GM10248 (cell line): ENCODE measurements around the gene OR4F29.
"Not testable (repeated sequence)": the region's sequence is repeated elsewhere in the genome, so short reads cannot be mapped to it uniquely, and the experiment has no call there.

ENCODE experiments used
- CTCF ChIA-PET: fragments of 300-600 bp; sonication (Branson Sonifier 250); formaldehyde crosslinking; extraction: SDS; loops from one replicate; lab custom pipeline; 2021; ENCODE audit warnings: antibody characterized with exemption; lab: Yijun Ruan, JAX
- POLR2A ChIA-PET: fragments of 350-650 bp; sonication (Branson Sonifier 250); formaldehyde crosslinking; extraction: SDS; loops from one replicate; lab custom pipeline; 2020; ENCODE audit warnings: antibody characterized with exemption; lab: Yijun Ruan, JAX
- DNase-seq: peaks from one replicate; pipeline ENCODE4 v3.0.0; 2012; ENCODE audit errors: extremely low spot score

Gene OR4F29

GRCh38 chr1:451578-451977, at the start of gene OR4F29:
OR4F29 (minus strand) TSS chr1:451678; CDS start chr1:451678, 0 bp downstream.
- POLR2A ChIA-PET, CTCF ChIA-PET, DNase-seq: not testable (repeated sequence)
